ENCODE measurements around the gene RANBP3. TPM values are rescaled to one million over a fixed set of nuclear protein-coding genes. Genes with fewer than 3 reads are reported as not detected.

Gene RANBP3
- total RNA-seq, 1 donor from 2014 or later: 92.1 TPM

GRCh38 chr19:5905114-5905778, 72.7 kb downstream of the RANBP3 start:
- Mint-ChIP-seq H3K27me3 (ENCODE audit: unreplicated experiment) (peaks cover 16% of the 10 kb centered on the region), H3K36me3 (ENCODE audit: unreplicated experiment) (no peaks in the 10 kb centered on the region), H3K4me1 (ENCODE audit: low read depth, unreplicated experiment) (peaks cover 8% of the 10 kb centered on the region), H3K9me3 (ENCODE audit: unreplicated experiment) (peaks cover 14% of the 10 kb centered on the region), H3K27ac (ENCODE audit: unreplicated experiment) (no peak overlapping the region), H3K4me3 (ENCODE audit: unreplicated experiment) (peak overlapping the region; percentile 63)
- TF ChIP-seq, protein P1, sequence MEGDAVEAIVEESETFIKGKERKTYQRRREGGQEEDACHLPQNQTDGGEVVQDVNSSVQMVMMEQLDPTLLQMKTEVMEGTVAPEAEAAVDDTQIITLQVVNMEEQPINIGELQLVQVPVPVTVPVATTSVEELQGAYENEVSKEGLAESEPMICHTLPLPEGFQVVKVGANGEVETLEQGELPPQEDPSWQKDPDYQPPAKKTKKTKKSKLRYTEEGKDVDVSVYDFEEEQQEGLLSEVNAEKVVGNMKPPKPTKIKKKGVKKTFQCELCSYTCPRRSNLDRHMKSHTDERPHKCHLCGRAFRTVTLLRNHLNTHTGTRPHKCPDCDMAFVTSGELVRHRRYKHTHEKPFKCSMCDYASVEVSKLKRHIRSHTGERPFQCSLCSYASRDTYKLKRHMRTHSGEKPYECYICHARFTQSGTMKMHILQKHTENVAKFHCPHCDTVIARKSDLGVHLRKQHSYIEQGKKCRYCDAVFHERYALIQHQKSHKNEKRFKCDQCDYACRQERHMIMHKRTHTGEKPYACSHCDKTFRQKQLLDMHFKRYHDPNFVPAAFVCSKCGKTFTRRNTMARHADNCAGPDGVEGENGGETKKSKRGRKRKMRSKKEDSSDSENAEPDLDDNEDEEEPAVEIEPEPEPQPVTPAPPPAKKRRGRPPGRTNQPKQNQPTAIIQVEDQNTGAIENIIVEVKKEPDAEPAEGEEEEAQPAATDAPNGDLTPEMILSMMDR (IDR thresholded peaks at IDR 0.05; ENCODE audit: partially characterized antibody, unreplicated experiment): no peak
- no peak for DNase-seq

GRCh38 chr19:5904352-5905113, 73.4 kb downstream of the RANBP3 start, which contains the start of gene VMAC:
VMAC (plus strand) TSS chr19:5904872; CDS start chr19:5904891, 19 bp downstream.
- Mint-ChIP-seq H3K4me3 (ENCODE audit: unreplicated experiment) (peak within 1 kb of the TSS; percentile 98), H3K4me1 (ENCODE audit: low read depth, unreplicated experiment) (peaks cover 8% of the 10 kb centered on the region), H3K27me3 (ENCODE audit: unreplicated experiment) (peaks cover 16% of the 10 kb centered on the region), H3K9me3 (ENCODE audit: unreplicated experiment) (peaks cover 10% of the 10 kb centered on the region), H3K27ac (ENCODE audit: unreplicated experiment) (peak within 1 kb of the TSS; percentile 95), H3K36me3 (ENCODE audit: unreplicated experiment) (no peaks in the 10 kb centered on the region)
- DNase-seq: peak; percentile 100
- TF ChIP-seq, protein P1 (IDR thresholded peaks at IDR 0.05; ENCODE audit: partially characterized antibody, unreplicated experiment): no peak

DNA sequence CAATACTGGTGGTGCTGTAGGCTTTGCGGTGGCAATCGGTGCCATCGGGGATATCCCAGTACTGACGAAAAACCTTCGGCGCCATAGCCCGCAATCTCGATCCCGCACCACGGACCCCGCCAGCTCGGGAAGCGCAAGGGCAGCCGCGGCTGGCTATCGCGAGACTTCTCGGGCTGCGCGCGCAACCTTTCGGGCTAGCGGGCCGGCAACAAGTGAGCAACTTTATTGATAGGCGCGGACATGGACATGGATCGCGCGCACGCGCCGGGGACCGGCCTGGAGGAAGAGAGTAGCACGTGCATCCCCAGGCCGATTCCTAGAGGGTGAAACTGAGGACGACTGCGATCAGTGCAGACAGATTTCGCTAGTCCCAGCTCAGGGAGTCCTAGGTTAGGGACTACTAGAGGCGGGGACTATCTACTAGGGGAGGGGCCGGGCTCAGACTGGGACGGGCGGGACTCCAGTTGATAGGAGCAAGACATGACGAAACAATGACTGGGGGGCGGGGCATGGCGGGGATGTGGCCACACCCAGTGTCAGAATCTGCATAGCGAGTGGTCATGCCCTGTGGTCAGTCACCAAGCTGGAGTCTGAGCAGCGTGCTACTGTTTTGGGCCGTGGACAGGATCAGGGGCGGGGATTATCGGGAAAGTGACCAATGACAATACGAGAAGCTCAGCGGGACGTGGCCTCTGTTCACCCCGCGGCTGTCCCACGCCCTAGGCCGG, 74.2 kb downstream of the RANBP3 start, which contains the start of gene NDUFA11:
Gene NDUFA11 (minus strand): TSS at position 167 of the 728 bp plus-strand sequence. CDS start 82 bp downstream, at position 85.
- H3K36me3 Mint-ChIP-seq (ENCODE audit: unreplicated experiment): no peaks in the 10 kb centered on the region
- peak; percentile 99 for DNase-seq
- peak within 1 kb of the TSS; percentile 95 for H3K27ac Mint-ChIP-seq (ENCODE audit: unreplicated experiment)
- peaks cover 10% of the 10 kb centered on the region for H3K9me3 Mint-ChIP-seq (ENCODE audit: unreplicated experiment)
- H3K4me3 Mint-ChIP-seq (ENCODE audit: unreplicated experiment): peak within 1 kb of the TSS; percentile 98
- peaks cover 16% of the 10 kb centered on the region for H3K27me3 Mint-ChIP-seq (ENCODE audit: unreplicated experiment)
- TF ChIP-seq, protein P1 (IDR thresholded peaks at IDR 0.05; ENCODE audit: partially characterized antibody, unreplicated experiment): no peak
- peaks cover 8% of the 10 kb centered on the region for H3K4me1 Mint-ChIP-seq (ENCODE audit: low read depth, unreplicated experiment)

GRCh38 chr19:5903056-5903623, 74.8 kb downstream of the RANBP3 start:
- H3K4me3 Mint-ChIP-seq (ENCODE audit: unreplicated experiment): peak overlapping the region; percentile 98
- TF ChIP-seq, protein P1 (IDR thresholded peaks at IDR 0.05; ENCODE audit: partially characterized antibody, unreplicated experiment): no peak
- peaks cover 10% of the 10 kb centered on the region for H3K9me3 Mint-ChIP-seq (ENCODE audit: unreplicated experiment)
- H3K36me3 Mint-ChIP-seq (ENCODE audit: unreplicated experiment): no peaks in the 10 kb centered on the region
- H3K4me1 Mint-ChIP-seq (ENCODE audit: low read depth, unreplicated experiment): peaks cover 8% of the 10 kb centered on the region
- peaks cover 16% of the 10 kb centered on the region for H3K27me3 Mint-ChIP-seq (ENCODE audit: unreplicated experiment)
- no peak for DNase-seq
- peak overlapping the region; percentile 95 for H3K27ac Mint-ChIP-seq (ENCODE audit: unreplicated experiment)

All from glutamatergic neuron (in vitro differentiated cells).